ENCODE data around the gene COL4A5.

DNA sequence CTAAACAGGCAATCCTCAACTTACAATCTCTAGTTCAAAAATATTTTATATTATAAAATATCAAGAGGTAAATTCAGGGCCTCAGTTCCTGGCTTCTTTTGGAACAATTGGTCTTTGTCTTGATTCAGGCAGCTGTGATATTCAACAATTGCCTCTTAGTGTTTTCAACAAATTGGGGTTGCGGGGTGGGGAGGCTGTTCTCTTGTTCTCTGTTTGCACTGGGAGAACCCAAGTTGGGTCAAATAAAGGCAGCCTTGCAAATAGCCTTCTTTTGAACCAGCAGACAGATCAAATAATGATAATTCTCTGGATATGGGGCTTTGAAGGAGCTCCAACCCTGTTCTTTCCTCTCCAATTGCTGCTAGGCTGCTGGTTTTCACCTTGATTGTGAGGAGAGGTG lies 142.5 kb downstream of the COL4A5 start:
- no peak for TF ChIP-seq CTCF (IDR thresholded peaks at IDR 0.05; ENCODE audit: poor library complexity)
- no peak for TF ChIP-seq EZH2 (IDR thresholded peaks at IDR 0.05; ENCODE audit: borderline replicate concordance)
